ENCODE measurements around the gene PUDP.

GRCh38 chrX:7028246-7028645, 119.7 kb downstream of the PUDP start:
- TF ChIP-seq EP300 (conservative IDR thresholded peaks at IDR 0.05; ENCODE audit: poor library complexity, severe bottlenecking) (no peak), POLR2AphosphoS5 (IDR thresholded peaks at IDR 0.05) (no peak)
- TF ChIP-seq, protein P1, sequence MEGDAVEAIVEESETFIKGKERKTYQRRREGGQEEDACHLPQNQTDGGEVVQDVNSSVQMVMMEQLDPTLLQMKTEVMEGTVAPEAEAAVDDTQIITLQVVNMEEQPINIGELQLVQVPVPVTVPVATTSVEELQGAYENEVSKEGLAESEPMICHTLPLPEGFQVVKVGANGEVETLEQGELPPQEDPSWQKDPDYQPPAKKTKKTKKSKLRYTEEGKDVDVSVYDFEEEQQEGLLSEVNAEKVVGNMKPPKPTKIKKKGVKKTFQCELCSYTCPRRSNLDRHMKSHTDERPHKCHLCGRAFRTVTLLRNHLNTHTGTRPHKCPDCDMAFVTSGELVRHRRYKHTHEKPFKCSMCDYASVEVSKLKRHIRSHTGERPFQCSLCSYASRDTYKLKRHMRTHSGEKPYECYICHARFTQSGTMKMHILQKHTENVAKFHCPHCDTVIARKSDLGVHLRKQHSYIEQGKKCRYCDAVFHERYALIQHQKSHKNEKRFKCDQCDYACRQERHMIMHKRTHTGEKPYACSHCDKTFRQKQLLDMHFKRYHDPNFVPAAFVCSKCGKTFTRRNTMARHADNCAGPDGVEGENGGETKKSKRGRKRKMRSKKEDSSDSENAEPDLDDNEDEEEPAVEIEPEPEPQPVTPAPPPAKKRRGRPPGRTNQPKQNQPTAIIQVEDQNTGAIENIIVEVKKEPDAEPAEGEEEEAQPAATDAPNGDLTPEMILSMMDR (IDR thresholded peaks at IDR 0.05; ENCODE audit: poor library complexity, severe bottlenecking), result no peak

All from neural cell (in vitro differentiated cells).